OCI-LY7 (cell line): ENCODE measurements around the gene LY6G6D.

Experiments
- EZH2phosphoT487 ChIP-seq: fragments of 200-600 bp; sonication (generic); IDR thresholded peaks from 2 replicates; pipeline ENCODE4 v1.6.1; 2018; ENCODE audit warnings: low read depth, borderline replicate concordance, mild to moderate bottlenecking, mixed run types, antibody characterized with exemption, low read length, moderate library complexity, mixed read lengths
- TF ChIP-seq, protein P1 (sequence below): fragments of 200-600 bp; sonication (generic); conservative IDR thresholded peaks from 2 replicates; pipeline ENCODE4 v1.5.1; 2014; ENCODE audit warnings: mild to moderate bottlenecking, antibody characterized with exemption, low read length, moderate library complexity, mixed read lengths

DNA sequence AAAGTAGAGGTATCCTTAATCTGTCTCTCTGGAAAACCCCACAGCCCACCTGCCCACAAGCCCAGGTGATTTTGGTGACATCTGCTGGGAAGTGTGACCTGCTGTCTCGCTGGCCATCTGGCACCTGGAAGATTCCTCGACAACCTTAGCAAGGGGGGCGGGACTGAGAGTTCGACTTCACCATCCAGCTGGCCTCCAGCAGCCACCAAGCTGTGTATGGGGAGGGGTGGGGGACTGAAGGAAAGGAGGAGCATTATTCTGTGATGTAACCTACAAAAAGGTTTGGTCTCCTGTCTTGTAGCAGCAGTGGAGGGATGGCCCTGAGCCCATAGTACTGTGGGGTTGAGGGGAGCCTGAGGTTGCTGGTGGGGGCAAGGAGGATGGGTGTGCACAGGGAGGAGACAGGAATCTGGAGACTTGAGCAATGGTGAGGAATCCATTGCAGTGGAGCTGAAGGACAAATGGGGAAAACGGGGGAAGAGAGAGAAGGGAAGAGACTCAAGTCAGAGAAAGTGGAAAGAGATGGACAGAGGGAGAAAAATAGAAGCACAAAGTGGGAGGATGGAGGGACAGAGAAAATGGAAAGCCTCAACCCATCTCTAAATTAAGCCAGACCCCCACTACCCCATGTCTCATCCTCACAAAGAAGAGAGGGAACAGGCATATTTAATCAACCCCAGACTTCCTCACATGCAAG, 4.5 kb upstream of the LY6G6D start:
- TF ChIP-seq, protein P1, sequence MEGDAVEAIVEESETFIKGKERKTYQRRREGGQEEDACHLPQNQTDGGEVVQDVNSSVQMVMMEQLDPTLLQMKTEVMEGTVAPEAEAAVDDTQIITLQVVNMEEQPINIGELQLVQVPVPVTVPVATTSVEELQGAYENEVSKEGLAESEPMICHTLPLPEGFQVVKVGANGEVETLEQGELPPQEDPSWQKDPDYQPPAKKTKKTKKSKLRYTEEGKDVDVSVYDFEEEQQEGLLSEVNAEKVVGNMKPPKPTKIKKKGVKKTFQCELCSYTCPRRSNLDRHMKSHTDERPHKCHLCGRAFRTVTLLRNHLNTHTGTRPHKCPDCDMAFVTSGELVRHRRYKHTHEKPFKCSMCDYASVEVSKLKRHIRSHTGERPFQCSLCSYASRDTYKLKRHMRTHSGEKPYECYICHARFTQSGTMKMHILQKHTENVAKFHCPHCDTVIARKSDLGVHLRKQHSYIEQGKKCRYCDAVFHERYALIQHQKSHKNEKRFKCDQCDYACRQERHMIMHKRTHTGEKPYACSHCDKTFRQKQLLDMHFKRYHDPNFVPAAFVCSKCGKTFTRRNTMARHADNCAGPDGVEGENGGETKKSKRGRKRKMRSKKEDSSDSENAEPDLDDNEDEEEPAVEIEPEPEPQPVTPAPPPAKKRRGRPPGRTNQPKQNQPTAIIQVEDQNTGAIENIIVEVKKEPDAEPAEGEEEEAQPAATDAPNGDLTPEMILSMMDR = no peak
- no peak for TF ChIP-seq EZH2phosphoT487
